Activated naive CD4-positive, alpha-beta T cell treated with anti-CD3 and anti-CD28 coated beads, Interleukin-2, amount 50 U/mL, for 16 hours (primary cell): ENCODE results near the gene FAT1.

Experiments
- DNase-seq: peaks from one replicate; pipeline ENCODE4 v3.0.0-alpha.2; 2020

Gene FAT1

GRCh38 chr4:186647821-186648220, 75.8 kb downstream of the FAT1 start:
- no peak for DNase-seq

GRCh38 chr4:186644737-186645261, 78.9 kb downstream of the FAT1 start:
- DNase-seq, result no peak

GRCh38 chr4:186644311-186644638, 79.4 kb downstream of the FAT1 start:
- no peak for DNase-seq

DNA sequence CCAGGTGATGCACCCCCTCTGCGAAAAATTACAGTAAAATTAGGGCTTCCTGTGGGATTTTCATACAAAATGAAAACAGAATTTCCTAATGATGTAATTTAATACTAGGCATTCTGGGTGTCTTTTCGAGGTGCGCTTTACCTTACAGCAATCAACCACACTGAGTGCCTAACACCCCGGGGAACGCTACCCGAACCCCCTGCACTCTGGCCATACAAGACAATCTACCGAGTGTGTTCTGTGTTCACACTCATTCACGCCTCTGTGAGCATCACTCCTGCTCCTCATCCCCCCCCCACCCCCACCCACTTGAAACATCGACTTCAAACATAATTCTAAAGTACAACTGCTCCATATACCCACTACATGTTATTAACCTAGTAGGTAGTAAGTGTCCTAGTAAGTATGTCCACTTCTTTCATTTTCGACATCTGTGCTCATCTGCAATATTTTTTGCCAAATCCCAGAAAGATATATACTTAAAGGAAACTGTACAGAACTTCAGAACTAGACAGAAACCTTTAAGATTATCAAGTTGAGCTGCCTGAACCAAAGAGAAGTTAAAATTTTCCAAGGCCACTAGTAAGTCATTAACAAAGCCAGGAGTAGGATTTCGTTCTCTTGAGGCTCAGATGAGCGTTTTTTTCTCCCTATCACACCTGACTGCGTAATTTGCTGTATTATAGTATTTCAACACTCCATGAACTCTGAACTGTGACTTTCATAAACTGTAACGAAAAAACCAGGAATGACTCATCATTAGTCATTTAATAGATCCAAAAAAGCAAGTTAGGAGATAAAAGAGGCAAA, 80.0 kb downstream of the FAT1 start:
- no peak for DNase-seq

DNA sequence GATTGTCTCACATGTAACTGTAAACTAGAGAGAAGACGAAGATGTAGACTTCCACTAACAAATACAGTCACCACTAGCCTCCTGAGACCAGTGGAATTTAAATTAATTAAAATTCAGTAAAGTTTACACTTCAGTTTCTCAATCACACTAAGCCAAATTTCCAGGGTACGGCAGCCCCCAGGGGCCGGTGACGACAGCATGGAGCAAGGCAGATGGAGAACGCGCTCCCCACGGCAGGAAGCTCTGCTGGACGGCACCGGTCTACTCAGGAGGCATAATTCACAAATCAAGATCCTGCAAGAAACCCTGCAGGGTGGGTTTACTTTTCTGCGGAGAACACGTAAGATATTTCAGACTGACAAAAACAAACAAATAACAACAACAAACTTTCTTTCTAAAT, 80.7 kb downstream of the FAT1 start:
- DNase-seq, result no peak

DNA sequence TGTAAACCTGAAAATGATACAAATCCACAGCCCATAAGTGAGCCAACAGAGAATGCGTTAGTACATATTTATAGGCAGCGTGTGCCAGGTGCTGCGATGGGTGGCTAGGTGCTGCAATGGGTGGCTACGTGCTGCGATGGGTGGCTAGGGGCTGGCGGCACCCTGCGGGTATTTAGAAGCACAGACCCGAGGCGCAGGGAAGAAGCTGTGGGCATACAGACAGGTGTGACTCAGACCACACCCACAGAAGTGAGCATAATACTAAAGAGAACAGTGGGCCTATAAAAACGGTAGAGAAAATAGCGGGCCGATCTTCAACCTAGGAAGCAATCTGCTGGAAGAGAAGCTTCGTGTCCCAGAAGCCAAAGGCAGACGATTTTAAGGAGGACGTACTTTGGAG, 81.1 kb downstream of the FAT1 start:
- DNase-seq, result no peak

- no peak for DNase-seq
Observed at GRCh38 chr4:186634591-186635128, 89.0 kb downstream of the FAT1 start.

DNA sequence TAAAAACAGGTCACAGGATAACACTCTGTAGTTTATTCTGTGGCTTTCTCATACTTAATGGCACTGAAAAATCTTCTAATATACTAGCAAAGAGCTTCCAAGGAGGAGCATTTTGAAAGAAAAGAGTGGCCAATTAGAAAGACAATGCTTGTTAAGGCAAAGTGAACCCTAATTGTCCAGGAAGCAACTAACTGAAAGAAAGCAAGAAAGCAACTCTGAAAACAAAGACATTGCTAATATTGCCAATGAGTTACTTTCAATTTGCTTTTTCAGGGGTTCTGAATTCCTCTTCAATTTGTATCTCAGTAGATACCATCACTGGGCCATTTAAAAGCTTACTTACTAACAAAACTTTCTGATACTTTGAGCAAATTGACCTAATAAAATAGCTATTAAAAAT, 89.8 kb downstream of the FAT1 start:
- no peak for DNase-seq

GRCh38 chr4:186630128-186630527, 93.5 kb downstream of the FAT1 start:
- DNase-seq, result no peak

DNA sequence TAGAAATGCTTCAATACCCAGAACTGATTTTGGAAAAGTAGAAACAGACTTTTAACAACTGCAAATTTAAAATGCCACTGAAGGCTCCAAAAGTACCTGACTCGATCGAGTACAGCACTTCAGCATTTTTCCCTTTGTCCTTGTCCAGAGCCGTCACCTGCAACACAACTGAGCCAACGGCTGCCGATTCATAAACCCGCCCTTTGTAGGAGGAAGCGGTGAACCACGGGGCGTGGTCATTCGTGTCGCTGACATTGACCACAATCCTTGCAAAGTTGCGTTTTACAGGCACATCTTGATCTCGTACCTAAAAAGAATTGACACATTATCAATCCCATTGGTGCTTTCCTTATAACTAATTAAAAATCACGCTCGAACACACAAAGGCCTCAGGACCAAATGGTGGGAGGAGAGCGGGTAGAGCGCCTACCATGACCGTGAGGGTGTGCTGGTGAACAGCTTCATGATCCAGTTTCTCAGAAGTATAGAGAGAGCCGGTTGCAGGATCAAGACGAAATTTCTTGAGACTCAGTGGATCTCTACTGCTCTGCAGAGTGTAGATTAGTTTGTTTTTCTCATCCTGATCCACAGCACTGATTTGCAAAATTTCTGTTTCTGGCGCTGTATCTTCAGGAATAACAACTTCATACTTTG, 95.5 kb downstream of the FAT1 start:
- DNase-seq, result no peak

DNA sequence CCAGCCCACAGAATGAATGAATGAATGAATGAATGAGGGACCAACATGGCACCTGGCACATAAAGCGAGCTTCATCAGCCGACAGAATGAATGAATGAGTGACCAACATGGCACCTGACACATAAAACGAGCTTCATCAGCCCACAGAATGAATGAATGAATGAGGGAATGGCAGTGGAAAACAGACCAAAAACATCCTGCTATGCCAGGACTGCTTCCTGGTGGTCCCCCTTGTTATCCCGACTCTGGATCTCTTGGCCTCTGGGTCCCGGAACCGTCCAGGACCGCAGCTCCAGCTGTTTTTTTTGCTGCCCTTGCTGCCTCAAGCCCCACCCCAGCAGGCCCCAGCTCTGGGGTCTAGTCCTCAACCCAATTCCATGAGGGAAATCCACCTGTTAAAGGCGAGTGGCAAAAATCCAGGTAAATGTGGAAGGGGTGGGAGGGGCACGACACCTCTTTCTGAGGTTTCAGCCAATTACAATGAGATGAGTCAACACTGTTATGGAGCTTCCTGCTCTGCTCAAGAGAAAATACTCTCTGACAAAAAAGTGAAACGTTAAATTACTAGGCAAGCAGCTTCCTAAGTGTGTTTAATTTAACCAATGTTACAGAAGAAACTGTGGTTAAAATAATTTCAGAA, 96.3 kb downstream of the FAT1 start:
- no peak for DNase-seq

DNA sequence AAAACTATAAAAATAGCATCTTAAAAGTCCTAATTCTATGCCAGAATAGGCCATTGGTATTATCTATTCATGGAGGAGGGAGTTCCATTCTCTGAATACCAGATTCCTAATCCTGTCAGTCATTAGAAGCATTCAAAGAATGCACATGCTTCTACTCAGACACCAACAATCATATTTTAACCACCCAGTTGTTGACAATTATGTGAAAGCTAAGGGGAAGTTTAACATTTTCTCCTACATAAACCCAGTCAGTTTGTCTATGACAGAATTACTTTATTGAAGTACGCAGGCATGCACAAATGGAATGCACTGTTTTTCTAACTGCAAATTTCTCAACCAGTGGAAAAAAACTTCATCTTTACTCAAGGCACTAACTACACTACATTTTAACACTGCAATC, 98.7 kb downstream of the FAT1 start:
- no peak for DNase-seq

- no peak for DNase-seq
Observed at GRCh38 chr4:186623546-186623945, 100.1 kb downstream of the FAT1 start.

DNA sequence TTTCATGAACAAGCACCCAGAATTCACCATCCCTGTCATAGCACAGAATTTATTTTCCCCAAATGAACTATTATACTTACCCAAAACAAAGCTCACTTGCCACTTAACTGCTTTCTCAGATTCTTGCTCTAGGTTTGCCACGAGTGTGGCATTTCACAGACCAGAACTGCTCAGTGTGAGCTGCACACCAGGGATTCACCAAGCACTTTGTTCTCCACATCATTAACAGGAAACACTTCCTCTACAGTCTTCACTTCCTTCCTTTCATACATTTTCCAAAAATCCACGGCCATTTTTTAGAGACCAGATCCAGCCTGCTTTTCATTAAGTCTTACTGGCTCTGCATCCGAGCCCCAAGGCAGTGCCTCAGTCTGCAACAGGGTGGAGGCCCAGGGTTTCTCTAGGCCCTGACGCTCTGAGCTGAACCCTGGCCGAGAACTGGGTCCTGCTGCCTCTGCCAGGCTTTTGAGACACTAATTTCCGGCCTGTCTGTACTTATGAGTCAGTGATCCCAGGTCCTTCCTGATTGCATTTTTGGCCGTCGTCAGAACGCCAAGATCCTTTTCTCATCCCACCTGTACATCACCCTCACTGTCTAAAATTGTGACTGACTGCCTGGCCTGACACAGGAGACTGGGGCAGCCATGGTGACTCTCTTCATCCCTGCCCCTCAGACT, 100.7 kb downstream of the FAT1 start:
- DNase-seq, result no peak

DNA sequence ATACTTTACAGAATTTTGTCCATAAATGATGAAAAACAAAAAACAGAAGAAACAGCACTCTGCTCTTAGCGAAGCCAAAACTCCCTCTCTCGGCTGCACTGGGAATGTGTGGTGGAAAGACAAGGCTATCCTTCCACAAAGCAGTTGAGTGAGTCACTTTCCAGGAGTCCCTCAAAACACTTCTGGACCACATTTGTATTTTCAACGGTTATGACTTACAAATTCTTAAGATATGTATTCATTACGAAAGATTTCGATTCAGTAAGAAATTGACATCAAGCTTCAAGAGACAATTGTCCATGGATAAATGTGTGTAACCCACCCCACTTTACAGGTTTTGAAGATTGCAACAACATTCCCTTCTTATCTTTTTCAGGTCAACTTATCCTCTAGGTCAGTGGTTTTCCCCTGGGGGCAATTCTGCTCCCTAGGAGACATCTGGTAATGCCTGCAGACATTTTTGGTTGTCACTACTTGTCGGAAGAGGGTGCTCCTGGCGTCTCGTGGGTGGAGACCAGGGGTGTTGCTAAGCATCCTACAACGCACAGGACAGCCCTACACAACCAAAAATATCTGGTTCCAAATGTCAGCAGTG, 101.6 kb downstream of the FAT1 start:
- no peak for DNase-seq

DNA sequence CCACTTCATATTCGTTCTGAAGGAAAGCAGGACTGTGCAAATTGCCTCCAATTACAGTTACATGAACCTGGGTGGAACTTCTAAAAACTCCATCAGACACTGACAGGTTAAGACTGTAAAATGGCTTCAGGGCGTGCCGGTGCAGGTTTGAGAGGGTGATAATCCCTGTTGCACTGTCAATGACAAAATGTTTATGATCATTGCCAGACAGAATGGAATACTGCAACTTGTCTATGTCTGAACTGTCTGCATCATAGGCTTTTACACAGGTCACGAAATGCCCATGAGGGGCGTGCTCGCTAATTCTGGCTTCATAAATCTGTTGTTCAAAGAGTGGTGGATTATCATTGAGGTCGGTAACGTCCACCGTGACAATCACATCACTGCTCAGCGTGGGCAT, 104.6 kb downstream of the FAT1 start:
- no peak for DNase-seq

DNA sequence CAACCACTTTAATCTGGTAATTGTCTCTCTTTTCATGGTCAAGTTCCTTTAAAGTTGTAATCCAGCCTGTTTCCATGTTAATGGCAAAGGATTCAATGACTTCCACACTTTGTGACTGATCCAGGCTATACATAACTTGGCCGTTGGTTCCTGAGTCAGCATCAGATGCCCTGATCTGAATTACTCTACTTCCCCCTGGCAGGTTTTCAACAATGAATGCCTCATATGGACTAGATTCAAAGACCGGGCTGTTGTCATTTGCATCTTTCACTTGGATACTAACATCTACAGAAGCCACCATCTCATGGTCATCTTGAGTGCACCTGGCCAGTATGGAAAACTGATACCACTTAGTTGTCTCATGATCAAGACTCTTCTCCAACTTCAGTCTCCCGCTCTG, 105.7 kb downstream of the FAT1 start:
- no peak for DNase-seq

DNA sequence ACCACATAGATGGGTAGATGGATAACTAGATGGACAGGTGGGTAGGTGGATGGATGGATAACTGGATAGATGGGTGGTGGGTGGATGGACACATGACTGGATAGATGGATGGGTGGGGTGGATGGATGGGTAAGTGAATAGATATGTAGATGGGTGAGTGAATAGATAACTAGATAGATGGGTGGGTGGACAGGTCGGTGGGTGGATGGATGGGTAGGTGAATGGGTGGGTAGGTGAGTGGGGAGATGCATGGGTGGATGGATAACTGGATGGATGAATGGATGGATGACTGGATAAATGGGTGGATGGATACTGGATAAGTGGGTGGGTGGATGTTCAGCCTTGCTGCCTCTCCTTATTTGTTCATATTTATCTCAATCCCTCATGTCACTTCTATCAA, 116.2 kb downstream of the FAT1 start:
- DNase-seq, result no peak

GRCh38 chr4:186606591-186606992, 117.1 kb downstream of the FAT1 start:
- no peak for DNase-seq

DNA sequence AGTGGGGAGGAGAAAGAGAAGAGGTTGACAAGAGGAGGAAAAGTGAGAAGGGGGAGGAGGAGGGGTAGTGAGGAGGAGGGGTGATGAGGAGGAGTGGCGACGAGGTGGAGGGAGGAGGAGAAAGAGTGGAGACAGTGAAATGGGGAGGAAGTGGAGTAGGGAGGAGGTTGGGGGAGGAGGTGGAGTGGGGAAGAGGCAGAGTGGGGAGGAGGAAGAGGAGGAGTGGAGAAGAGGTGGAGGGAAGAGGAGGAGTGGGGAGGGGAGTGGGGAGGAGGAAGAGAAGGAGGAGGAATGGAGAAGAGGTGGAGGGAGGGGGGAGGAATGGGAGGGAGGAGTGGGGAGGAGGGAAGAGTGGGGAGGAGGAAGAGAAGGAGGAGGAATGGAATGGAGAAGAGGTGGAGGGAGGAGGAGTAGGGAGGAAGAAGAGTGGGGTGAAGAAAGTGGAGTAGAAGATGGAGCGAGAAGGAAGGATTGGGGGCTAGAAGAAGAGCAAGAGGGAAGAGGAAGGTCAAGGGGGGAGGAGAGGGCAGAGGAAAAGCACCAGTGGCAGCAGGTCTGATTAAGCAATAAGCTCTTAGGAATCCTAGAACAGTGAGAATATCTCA, 118.3 kb downstream of the FAT1 start:
- no peak for DNase-seq

- no peak for DNase-seq
Observed at GRCh38 chr4:186604124-186604807, 119.4 kb downstream of the FAT1 start.

- DNase-seq, result no peak
Observed at GRCh38 chr4:186602978-186603377, 120.7 kb downstream of the FAT1 start.
